GM12878 (cell line): ENCODE data around the gene NLRC5. TPM values are rescaled to one million over a fixed set of nuclear protein-coding genes. Genes with fewer than 3 reads are reported as not detected.

Source experiments
- ATAC-seq: fragments of 200-7000 bp; cut with Tn5 transposase; 3 replicates; pipeline ENCODE4 v1.9.1; 2020; ENCODE audit warnings: mild to moderate bottlenecking, moderate library complexity
- BruUV-seq: library from RNA; stranded (reverse); fragments of 400-500 nt; replicated peaks from 2 replicates; lab custom pipeline; 2021; lab: Mats Ljungman, UMichigan
- CTCF ChIA-PET: fragments of 300-600 bp; sonication (Branson Sonifier 250); formaldehyde crosslinking; extraction: SDS; loops from one replicate; lab custom pipeline; 2021; ENCODE audit warnings: inconsistent platforms; lab: Yijun Ruan, JAX
- POLR2A ChIA-PET: fragments of 350-600 bp; formaldehyde crosslinking; extraction: SDS; loops from one replicate; lab custom pipeline; 2021; ENCODE audit warnings: inconsistent platforms; lab: Charles Lee
- RAD21 ChIA-PET: fragments of 300-600 bp; sonication (Branson Sonifier 250); formaldehyde crosslinking; loops from one replicate; lab custom pipeline; 2023; ENCODE audit warnings: antibody characterized with exemption; ENCODE audit not compliant: unreplicated experiment; lab: Charles Lee
- SMC1A ChIA-PET: fragments of 300-600 bp; sonication (Branson Sonifier 250); formaldehyde crosslinking; loops from one replicate; lab custom pipeline; 2023; ENCODE audit not compliant: unreplicated experiment, uncharacterized antibody; lab: Charles Lee
- DNase-seq: peaks from one replicate; pipeline ENCODE4 v3.0.0-alpha.2; 2011; ENCODE audit warnings: low read depth, low spot score
- FAIRE-seq: peaks from 3 replicates; lab custom pipeline; 2011; peaks lifted over from hg19 to GRCh38; lab: Jason Lieb, UNC
- H2AFZ ChIP-seq: 2 replicates; pipeline ENCODE4 v1.6.0; 2011; ENCODE audit warnings: low read depth, low read length, control low read depth; ENCODE audit not compliant: control insufficient read depth
- H3K27ac ChIP-seq: 2 replicates; pipeline ENCODE4 v1.5.1; 2011; ENCODE audit warnings: control low read depth; ENCODE audit not compliant: control insufficient read depth, insufficient read depth
- H3K27me3 ChIP-seq, 2 experiments: replicated peaks in 1 of 2; 2 replicates each; pipeline versions ENCODE4 v1.6.0 to v1.6.1; 2011; ENCODE audit warnings: low read length in 1 of 2; ENCODE audit not compliant: control insufficient read depth in 2 of 2, insufficient read depth in 2 of 2
- H3K36me3 ChIP-seq, 2 experiments: 2 replicates each; pipeline ENCODE4 v1.5.1; 2011; ENCODE audit warnings: low read length in 1 of 2; ENCODE audit not compliant: control insufficient read depth in 2 of 2, insufficient read depth in 2 of 2
- H3K4me1 ChIP-seq: 2 replicates; pipeline ENCODE4 v1.6.1; 2011; ENCODE audit warnings: mild to moderate bottlenecking, low read length, moderate library complexity, mixed read lengths; ENCODE audit not compliant: control insufficient read depth, insufficient read depth
- H3K4me2 ChIP-seq: 2 replicates; pipeline ENCODE4 v1.6.0; 2011; ENCODE audit warnings: control low read depth; ENCODE audit not compliant: control insufficient read depth, insufficient read depth
- H3K4me3 ChIP-seq: fragments of 200-600 bp; sonication (generic); 2 replicates; pipeline ENCODE4 v1.5.1; 2016
- H3K79me2 ChIP-seq: 2 replicates; pipeline ENCODE4 v1.6.0; 2011; ENCODE audit warnings: low read length; ENCODE audit not compliant: control insufficient read depth, insufficient read depth
- H3K9ac ChIP-seq: 2 replicates; pipeline ENCODE4 v1.8.0; 2011; ENCODE audit warnings: low read length, control low read depth, mixed read lengths; ENCODE audit not compliant: control insufficient read depth, insufficient read depth
- H3K9me3 ChIP-seq: replicated peaks from 3 replicates; pipeline ENCODE4 v1.5.1; 2011; ENCODE audit warnings: mild to moderate bottlenecking, low read length; ENCODE audit not compliant: control insufficient read depth, insufficient read depth
- H4K20me1 ChIP-seq: 2 replicates; pipeline ENCODE4 v1.6.0; 2011; ENCODE audit not compliant: control insufficient read depth, insufficient read depth
- BHLHE40 ChIP-seq, 2 experiments: fragments of 450-650 bp in 1 of 2; IDR thresholded peaks; 2 replicates each; pipeline ENCODE4 v1.6.1; 2011 to 2017; ENCODE audit warnings: low read depth in 2 of 2, borderline replicate concordance in 1 of 2, improper control_type of control experiment in 1 of 2, low read length in 1 of 2, mild to moderate bottlenecking in 1 of 2
- CHD1 ChIP-seq: IDR thresholded peaks from 2 replicates; pipeline ENCODE4 v1.6.1; 2012; ENCODE audit warnings: low read depth, low read length, improper control_type of control experiment
- HDGF ChIP-seq: fragments of 450-650 bp; IDR thresholded peaks from 2 replicates; pipeline ENCODE4 v1.6.1; 2016; ENCODE audit warnings: antibody characterized with exemption
- IRF4 ChIP-seq: IDR thresholded peaks from 2 replicates; pipeline ENCODE4 v1.6.1; 2011; ENCODE audit warnings: low read depth, low read length
- KDM1A ChIP-seq: fragments of 200-600 bp; sonication (generic); IDR thresholded peaks from 2 replicates; pipeline ENCODE4 v1.6.1; 2016; ENCODE audit warnings: borderline replicate concordance
- MAX ChIP-seq: IDR thresholded peaks from 2 replicates; pipeline ENCODE4 v1.6.1; 2012; ENCODE audit warnings: low read depth, low read length, improper control_type of control experiment
- NBN ChIP-seq: fragments of 450-650 bp; IDR thresholded peaks from 2 replicates; pipeline ENCODE4 v1.6.1; 2016
- NFXL1 ChIP-seq: fragments of 450-650 bp; IDR thresholded peaks from 2 replicates; pipeline ENCODE4 v1.6.1; 2017; ENCODE audit warnings: antibody characterized with exemption, mild to moderate bottlenecking, borderline replicate concordance
- RELA ChIP-seq: fragments of 450-650 bp; IDR thresholded peaks from 2 replicates; pipeline ENCODE4 v1.8.0; 2014; ENCODE audit warnings: borderline replicate concordance; ENCODE audit not compliant: partially characterized antibody
- RELB ChIP-seq: fragments of 450-650 bp; IDR thresholded peaks from 2 replicates; pipeline ENCODE4 v1.6.1; 2017; ENCODE audit warnings: low read depth, mild to moderate bottlenecking, moderate library complexity
- SIX5 ChIP-seq: IDR thresholded peaks from 2 replicates; pipeline ENCODE4 v1.6.1; 2011; ENCODE audit warnings: mild to moderate bottlenecking, low read depth, low read length, moderate library complexity; ENCODE audit not compliant: severe bottlenecking
- ZNF24 ChIP-seq: fragments of 450-650 bp; IDR thresholded peaks from 2 replicates; pipeline ENCODE4 v1.6.1; 2017; ENCODE audit warnings: antibody characterized with exemption, mild to moderate bottlenecking
- WGBS: methylation state at CpG from one replicate; pipeline ENCODE4 v1.1.6; 2016; ENCODE audit warnings: low lambda C conversion rate; ENCODE audit not compliant: insufficient replicate concordance, insufficient coverage; ENCODE audit errors: missing lambda C conversion rate; 5-methylcytosine and 5-hydroxymethylcytosine counted together
- in situ Hi-C: fragments of 300-500 bp; cut with MboI; formaldehyde crosslinking; loops from 9 replicates; pipeline ENCODE4 v1.14.3; 2018; ENCODE audit warnings: mixed read lengths
- intact Hi-C: fragments of 100-400 bp; cut with micrococcal nuclease; formaldehyde crosslinking; loops from one replicate; pipeline ENCODE4 v1.14.2; 2022; ENCODE audit not compliant: unreplicated experiment
- polyA plus RNA-seq, 11 experiments: library from polyadenylated mRNA; depleted of rRNA in 4 of 11; unstranded in 6 of 11; stranded (reverse) in 5 of 11; fragments of >200 nt; fragmentation: Nextera tagmentation in 4 of 11; fragmentation: Illumina TruSeq in 1 of 11; extraction: Ambion mirVana in 4 of 11; extraction: Trizol in 1 of 11; gene quantifications; 1 replicate in 1 of 11; 2 replicates in 10 of 11; pipeline versions ENCODE4 v1.2.1 to v1.2.3, GENCODE V29; 2011 to 2016; ENCODE audit warnings: inconsistent platforms in 2 of 11, missing spikeins in 2 of 11, low read depth in 1 of 11
- total RNA-seq, 4 experiments: library from RNA; depleted of rRNA in 3 of 4; stranded (reverse); fragments of >200 nt in 3 of 4; fragmentation: Illumina TruSeq in 1 of 4; extraction: Trizol in 1 of 4; gene quantifications; 2 replicates each; pipeline versions ENCODE4 v1.2.1 to v1.2.3, GENCODE V29; 2013 to 2021

NLRC5 gene
- total and polyA plus RNA-seq, 10 of the 15 experiments (the other 5 are each of a cell fraction or from before 2014, with no cell fraction given) = 13.1 to 105 (median 57.3) TPM

GRCh38 chr16:57104706-57105105 lies 115.3 kb downstream of the NLRC5 start:
- H3K4me1 ChIP-seq = peaks cover 12% of the 10 kb centered on the region
- BruUV-seq = no TSS peak

More at GRCh38 chr16:57104706-57105105, 115.3 kb downstream of the NLRC5 start:
- no peaks in the 10 kb centered on the region for H4K20me1 ChIP-seq
- 61% methylated on average over 3 of the region's 3 CpGs for WGBS
- no peak for FAIRE-seq
- H3K27me3 ChIP-seq = no peaks in the 10 kb centered on the region
- ChIA-PET RAD21 (no interaction called here), POLR2A (interaction anchor here (1.1 kb wide), 1 partner anchor 44 kb away, joined by 3 read pairs; no protein-coding TSS in a partner anchor), SMC1A (interaction anchor here (1.1 kb wide), 1 partner anchor 9 kb away, joined by 3 read pairs; no protein-coding TSS in a partner anchor), CTCF (interaction anchor here (0.9 kb wide), 1 partner anchor 62 kb away, joined by 3 read pairs; no protein-coding TSS in a partner anchor)
- no peaks in the 10 kb centered on the region for H3K9me3 ChIP-seq
- H3K9ac ChIP-seq = no peak overlapping the region
- H2AFZ ChIP-seq = no peak overlapping the region
- H3K4me3 ChIP-seq = no peak overlapping the region
- in situ Hi-C loops = no loop called here
- no peaks in the 10 kb centered on the region for H3K79me2 ChIP-seq
- peak; percentile 37 for ATAC-seq
- TF ChIP-seq IRF4 (no peak), NBN (no peak), RELB (no peak), RELA (no peak), NFXL1 (no peak), SIX5 (no peak), CHD1 (no peak), KDM1A (no peak), HDGF (no peak), MAX (no peak), BHLHE40 (IDR thresholded peaks at IDR 0.05; ENCODE audit: borderline replicate concordance in 1 of 2, low read depth in 2 of 2, low read length in 1 of 2) (no peak), ZNF24 (no peak)
- H3K27ac ChIP-seq = no peak overlapping the region
- intact Hi-C loops = no loop called here
- H3K36me3 ChIP-seq = no peaks in the 10 kb centered on the region
- no peak overlapping the region for H3K4me2 ChIP-seq
- DNase-seq = no peak
